Measurements from ENCODE around the gene TNFSF15.

GRCh38 chr9:114811966-114812636 is 6.3 kb upstream of the TNFSF15 start:
- no peak for TF ChIP-seq CTCF (IDR thresholded peaks at IDR 0.05)
- TF ChIP-seq POLR2AphosphoS5 (IDR thresholded peaks at IDR 0.05) = no peak
- no peak for TF ChIP-seq POLR2A (IDR thresholded peaks at IDR 0.05)
- no peak for TF ChIP-seq EP300 (IDR thresholded peaks at IDR 0.05)
